Heart left ventricle (tissue), 16 donors: Measurements from ENCODE around the gene E2F3. TPM values are rescaled to one million over a fixed set of nuclear protein-coding genes. Genes with fewer than 3 reads are reported as not detected.
"Not testable (repeated sequence)": the region's sequence is repeated elsewhere in the genome, so short reads cannot be mapped to it uniquely, and the experiment has no call there.

Experiments used
- ATAC-seq, 4 donors: fragments of 200-7000 bp; cut with Tn5 transposase; one replicate each; pipeline ENCODE4 v1.9.1; 2020 to 2022; ENCODE audit warnings: moderate library complexity in 4 of 4, mild to moderate bottlenecking in 3 of 4, moderate number of reproducible peaks in 1 of 4
- DNase-seq, 5 donors: peaks; one replicate each; pipeline ENCODE4 v3.0.0-alpha.2; 2020
- H3K27ac ChIP-seq, 12 donors: fragments of 200-600 bp; sonication (generic) in 4 of 12; one replicate each; pipeline versions ENCODE4 v1.5.0 to v1.8.0; 2016 to 2022; ENCODE audit warnings: mild to moderate bottlenecking in 2 of 12
- H3K27me3 ChIP-seq, 9 donors: fragments of 200-600 bp; sonication (generic) in 2 of 9; one replicate each; pipeline versions ENCODE4 v1.5.1 to v1.8.0; 2016 to 2022; ENCODE audit warnings: mild to moderate bottlenecking in 3 of 9
- H3K36me3 ChIP-seq, 9 donors: fragments of 200-600 bp; sonication (generic) in 2 of 9; one replicate each; pipeline versions ENCODE4 v1.5.0 to v1.8.0; 2018 to 2022; ENCODE audit warnings: mild to moderate bottlenecking in 2 of 9
- H3K4me1 ChIP-seq, 12 donors: fragments of 200-600 bp; sonication (generic) in 4 of 12; one replicate each; pipeline versions ENCODE4 v1.5.0 to v1.8.0; 2016 to 2022; ENCODE audit warnings: mild to moderate bottlenecking in 3 of 12
- H3K4me3 ChIP-seq, 12 donors: fragments of 200-600 bp; sonication (generic) in 4 of 12; one replicate each; pipeline versions ENCODE4 v1.5.0 to v1.8.0; 2017 to 2022; ENCODE audit warnings: mild to moderate bottlenecking in 9 of 12, moderate library complexity in 4 of 12
- H3K9me3 ChIP-seq, 12 donors: fragments of 200-600 bp; sonication (generic) in 4 of 12; one replicate each; pipeline versions ENCODE4 v1.5.0 to v1.8.0; 2016 to 2022; ENCODE audit warnings: mild to moderate bottlenecking in 1 of 12
- CTCF ChIP-seq, 12 donors: fragments of 200-600 bp; sonication (generic) in 4 of 12; IDR thresholded peaks; one replicate each; pipeline versions ENCODE4 v1.5.0 to v1.8.0; 2018 to 2022; ENCODE audit warnings: antibody characterized with exemption in 12 of 12, mild to moderate bottlenecking in 5 of 12
- POLR2A ChIP-seq, 2 donors: fragments of 450-650 bp; IDR thresholded peaks; one replicate each; pipeline ENCODE4 v1.6.1; 2017; ENCODE audit warnings: antibody characterized with exemption in 2 of 2, mild to moderate bottlenecking in 2 of 2, moderate library complexity in 2 of 2
- WGBS, 4 donors: extraction: QIAGEN DNeasy Blood & Tissue Kit in 2 of 4; methylation state at CpG; one replicate each; pipeline versions ENCODE4 v1.1.5 to v1.1.7; 2013 to 2018; 5-methylcytosine and 5-hydroxymethylcytosine counted together
- intact Hi-C, 10 donors: fragments of 100-400 bp; cut with DNase I; formaldehyde crosslinking; loops; one replicate each; pipeline versions ENCODE4 v1.11.1 to v1.14.2; 2022
- polyA plus RNA-seq, 2 donors: library from polyadenylated mRNA; stranded (reverse); fragments of 200-250 nt; gene quantifications; one replicate each; pipeline ENCODE4 v1.2.3, GENCODE V29; 2013
- total RNA-seq, 9 donors: library from RNA; depleted of rRNA in 2 of 9; stranded (reverse); fragments of >200 nt in 2 of 9; fragmentation: NEBNext Ultra II Directional in 3 of 9; extraction: Animal tissue kit (Norgen Biotek cat#: 25700) in 3 of 9; gene quantifications; one replicate each; pipeline versions ENCODE4 v1.1.0 to v1.2.4, GENCODE V29; 2016 to 2023
- donor health status: ischemic (EF 13 %, LVEDD 7.1; RV severe dilation, severe dysfunction).
- donor health status: healthy with polysubstance abuse.
- donor health status: DM: no; HTN: yes; CAD: no.
- donor health status: DM: no; HTN: no; CAD: no.
- donor health status: ischemic (EF 25% LVEDD 6.9; RV normal size, moderate dysfunction).
- donor health status: ischemic (EF 25% LVEDD 5.7; RV mildly dilated, moderate dysfunction).
- donor health status: healthy.
- donor health status: DM: yes; HTN: yes; CAD: no.
- donor health status: ischemic (EF 35%, LVEDD 5.7; RV mildly dilated, moderate dysfunction).
- donor health status: nonischemic (EF 11% LVEDD 7.7; RV severe dilation, severe dysfunction).
- donor health status: DM: yes; HTN: yes; CAD: no.
- donor health status: PGD.
- donor health status: ischemic (EF 29% LVEDD 5.4; RV normal size, mild dysfunction).
- donor health status: nonischemic (EF 23%, LVEDD 6.1; RV moderate dilation, normal function).

The E2F3 gene
- total and polyA plus RNA-seq, 11 donors: 2.7 to 13.8 (median 6.7) TPM

- WGBS, 4 donors: 96 to 100% (median 96%) methylated on average over 2 of the region's 2 CpGs
- intact Hi-C loops: loop anchor here in 1 of 10 donors (5.0 kb wide), 1 partner anchor 52 kb away; no protein-coding TSS in a partner anchor
- peaks cover 0 to 3% (median 0%) of the 10 kb centered on the region in 9 donors for H3K36me3 ChIP-seq
- ATAC-seq: no peak
- no peak overlapping the region for H3K4me3 ChIP-seq
- peaks cover 0 to 15% (median 0%) of the 10 kb centered on the region in 12 donors for H3K4me1 ChIP-seq
- no peak for TF ChIP-seq POLR2A (IDR thresholded peaks at IDR 0.05)
- TF ChIP-seq CTCF (IDR thresholded peaks at IDR 0.05): no peak
- no peak for DNase-seq
- H3K9me3 ChIP-seq: peaks cover 0 to 11% (median 0%) of the 10 kb centered on the region in 12 donors
- H3K27ac ChIP-seq: no peak overlapping the region
- no peaks in the 10 kb centered on the region for H3K27me3 ChIP-seq
Measured at GRCh38 chr6:20464041-20464440, 62.4 kb downstream of the E2F3 start.

GRCh38 chr6:20464847-20465246 lies 63.2 kb downstream of the E2F3 start:
- Histone ChIP-seq H3K4me3 (no peak overlapping the region), H3K27me3 (no peaks in the 10 kb centered on the region), H3K36me3 (peaks cover 0 to 3% (median 0%) of the 10 kb centered on the region in 9 donors), H3K27ac (no peak overlapping the region), H3K4me1 (peaks cover 0 to 15% (median 0%) of the 10 kb centered on the region in 12 donors), H3K9me3 (peaks cover 0 to 11% (median 0%) of the 10 kb centered on the region in 12 donors)
- TF ChIP-seq CTCF (IDR thresholded peaks at IDR 0.05) (no peak), POLR2A (IDR thresholded peaks at IDR 0.05) (no peak)
- DNase-seq (no peak), ATAC-seq (no peak)
- 93 to 97% (median 95%) methylated on average over 4 of the region's 4 CpGs for WGBS, 4 donors
- intact Hi-C loops: loop anchor here in 1 of 10 donors (5.0 kb wide), 1 partner anchor 53 kb away; no protein-coding TSS in a partner anchor

- Histone ChIP-seq H3K4me1 (peaks cover 0 to 15% (median 0%) of the 10 kb centered on the region in 12 donors), H3K9me3 (peaks cover 0 to 11% (median 0%) of the 10 kb centered on the region in 12 donors)
- H3K27ac ChIP-seq, H3K4me3 ChIP-seq, H3K36me3 ChIP-seq, DNase-seq, intact Hi-C loops, H3K27me3 ChIP-seq, ATAC-seq: not testable (repeated sequence)
- WGBS, 4 donors: 96 to 99% (median 99%) methylated on average over 4 of the region's 4 CpGs
Measured at GRCh38 chr6:20465616-20466015, 63.9 kb downstream of the E2F3 start.

GRCh38 chr6:20467437-20467836 lies 65.8 kb downstream of the E2F3 start:
- Histone ChIP-seq H3K4me1 (peaks cover 0 to 15% (median 0%) of the 10 kb centered on the region in 12 donors), H3K9me3 (peaks cover 0 to 11% (median 0%) of the 10 kb centered on the region in 12 donors), H3K27me3 (no peaks in the 10 kb centered on the region), H3K4me3 (no peak overlapping the region), H3K36me3 (peaks cover 0 to 3% (median 0%) of the 10 kb centered on the region in 9 donors), H3K27ac (no peak overlapping the region)
- WGBS, 4 donors: 93 to 99% (median 97%) methylated on average over 4 of the region's 4 CpGs
- DNase-seq: no peak
- intact Hi-C loops: no loop called here
- ATAC-seq: no peak
- TF ChIP-seq POLR2A (IDR thresholded peaks at IDR 0.05) (no peak), CTCF (IDR thresholded peaks at IDR 0.05) (no peak)

GRCh38 chr6:20468209-20468608 lies 66.5 kb downstream of the E2F3 start:
- no peak for TF ChIP-seq CTCF (IDR thresholded peaks at IDR 0.05)
- no peak for TF ChIP-seq POLR2A (IDR thresholded peaks at IDR 0.05)
- Histone ChIP-seq H3K36me3 (peaks cover 0 to 3% (median 0%) of the 10 kb centered on the region in 9 donors), H3K4me3 (no peak overlapping the region), H3K9me3 (peaks cover 0 to 7% (median 0%) of the 10 kb centered on the region in 12 donors), H3K27ac (no peak overlapping the region), H3K27me3 (no peaks in the 10 kb centered on the region), H3K4me1 (peaks cover 0 to 15% (median 0%) of the 10 kb centered on the region in 12 donors)
- DNase-seq (no peak), ATAC-seq (no peak)
- WGBS, 4 donors: 88 to 95% (median 93%) methylated on average over 7 of the region's 7 CpGs
- intact Hi-C loops: no loop called here
